Measurements from ENCODE around the gene TM9SF1. TPM values are rescaled to one million over a fixed set of nuclear protein-coding genes. Genes with fewer than 3 reads are reported as not detected.
A peak's percentile ranks its signal among the peaks of the same experiment; 100 is the strongest.

Gene TM9SF1
- total and polyA plus RNA-seq, 2 of the 13 experiments (the other 11 are each of a cell fraction or from before 2014, with no cell fraction given) = 83.2 to 110 TPM

GRCh38 chr14:24231263-24232120 is 36.3 kb upstream of the TM9SF1 start (continued):
- TF ChIP-seq ZNF275 (CRISPR knock-in tag; IDR thresholded peaks at IDR 0.05; ENCODE audit: borderline replicate concordance) (0 out of 2 replicates have a peak, but pooled peaks have one; percentile 36), MTA3 (CRISPR knock-in tag; IDR thresholded peaks at IDR 0.05) (no peak), ZNF263 (CRISPR knock-in tag; IDR thresholded peaks at IDR 0.05) (peak; percentile 47; the same call in 1 of the 2 replicates), ZSCAN30 (CRISPR knock-in tag; IDR thresholded peaks at IDR 0.05) (peak; percentile 49; the same call in 1 of the 2 replicates), ZNF101 (CRISPR knock-in tag; IDR thresholded peaks at IDR 0.05; ENCODE audit: borderline replicate concordance, low read depth) (no peak), KLF9 (CRISPR knock-in tag; IDR thresholded peaks at IDR 0.05; ENCODE audit: low read depth) (0 out of 2 replicates have a peak, but pooled peaks have one; percentile 24)

GRCh38 chr14:24228902-24229301 is 33.7 kb upstream of the TM9SF1 start:
- Histone ChIP-seq H3K4me3 (replicated peaks in 1 of 3; ENCODE audit: insufficient read depth in 1 of 3, low read depth in 2 of 3, low read length in 3 of 3) (no peak overlapping the region), H3K79me2 (ENCODE audit: insufficient read depth, low read length) (peaks cover 76% of the 10 kb centered on the region), H3K9ac (ENCODE audit: insufficient read depth, low read depth, low read length) (no peak overlapping the region), H3K4me2 (ENCODE audit: low read depth, low read length) (no peak overlapping the region), H3K27me3 (ENCODE audit: control insufficient read depth in 1 of 2, insufficient read depth in 2 of 2, low read length in 2 of 2) (peaks cover 0 to 4% of the 10 kb centered on the region in 2 experiments; a peak in 1 of 5 replicates), H2AFZ (ENCODE audit: low read length) (no peak overlapping the region), H3K9me3 (ENCODE audit: low read length) (no peaks in the 10 kb centered on the region), H4K20me1 (ENCODE audit: insufficient read depth, low read length) (peaks cover 7% of the 10 kb centered on the region; the same call in 1 of the 2 replicates), H3K4me1 (ENCODE audit: insufficient read depth, low read length) (peaks cover 40% of the 10 kb centered on the region), H3K36me3 (replicated peaks in 1 of 2; ENCODE audit: control insufficient read depth in 1 of 2, insufficient read depth in 2 of 2, low read length in 2 of 2) (peaks cover 1 to 15% of the 10 kb centered on the region in 2 experiments; a peak in 2 of 5 replicates), H3K27ac (ENCODE audit: extremely low read length, insufficient read depth, low read length) (no peak overlapping the region)
- in situ Hi-C loops (cut with HindIII; ENCODE audit: extremely low pct_ligation_motif_present, low pct_unique_long_range_greater_than_20kb) (no loop called here), intact Hi-C loops (cut with micrococcal nuclease; ENCODE audit: unreplicated experiment) (no loop called here)
- DNase-seq (ENCODE audit: low spot score) = no peak
- CTCF ChIA-PET (ENCODE audit: low intra/inter-chr PET ratio, low total read pairs) = no interaction called here
- TF ChIP-seq LRRFIP1 (CRISPR knock-in tag; conservative IDR thresholded peaks at IDR 0.05) (no peak), ZNF121 (CRISPR knock-in tag; IDR thresholded peaks at IDR 0.05) (0 out of 2 replicates have a peak, but pooled peaks have one; percentile 20), AGO2 (optimal IDR thresholded peaks at IDR 0.05; ENCODE audit: low read depth, low read length) (peak; percentile 51), HMGXB3 (CRISPR knock-in tag; IDR thresholded peaks at IDR 0.05; ENCODE audit: borderline replicate concordance) (peak; percentile 81), RBFOX2 (IDR thresholded peaks at IDR 0.05; ENCODE audit: low read depth, low read length) (peak; percentile 56), TAF1 (CRISPR knock-in tag; IDR thresholded peaks at IDR 0.05) (no peak)
- ATAC-seq = no peak
- FAIRE-seq = no peak
- POLR2A ChIA-PET = interaction anchor here (0.7 to 2.4 kb wide), 8 partner anchors 9 to 740 kb away, joined by 3 to 21 read pairs (median 6); partner anchors contain the start of genes CHMP4A, DHRS1, MDP1 and NOP9
- BruUV-seq (replicated peaks) = no TSS peak
- 90% methylated on average over 1 of the region's 1 CpG for WGBS (ENCODE audit: low lambda C conversion rate)
